Measurements from ENCODE around the gene CLDN17.

CLDN17 gene

DNA sequence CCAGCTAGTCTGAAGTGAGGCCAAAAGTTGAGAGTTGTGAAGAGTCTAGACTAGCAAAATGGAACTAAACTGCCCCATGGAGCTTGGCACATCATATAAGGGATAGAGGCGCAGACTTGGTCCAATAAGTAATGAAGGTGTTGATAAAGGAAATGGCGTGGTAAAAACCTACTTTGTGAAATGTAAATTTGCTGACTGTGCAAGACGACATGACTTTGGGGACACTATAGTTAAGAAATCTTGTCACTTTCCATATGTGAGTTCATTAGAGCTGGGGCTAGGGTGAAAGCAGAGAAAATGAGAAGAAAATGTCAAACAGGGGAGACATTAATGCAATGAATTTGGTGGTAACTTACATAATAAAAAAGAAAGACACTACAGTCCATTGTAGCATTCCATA, 50.1 kb downstream of the CLDN17 start:
- DNase-seq = no peak

All from GOT3 (cell line).